Stimulated activated CD4-positive, alpha-beta T cell treated with anti-CD3 and anti-CD28 coated beads, Interleukin-12 subunit alpha, Interleukin-12 subunit beta, amount 100 ng/mL, for 24 hours (primary cell): ENCODE measurements around the gene SLC6A4.
"Not testable (repeated sequence)": the region's sequence is repeated elsewhere in the genome, so short reads cannot be mapped to it uniquely, and the experiment has no call there.

Experiments
- DNase-seq, 2 experiments: peaks; one replicate each; pipeline ENCODE4 v3.0.0-alpha.2; 2020; ENCODE audit warnings: low read depth in 2 of 2

The SLC6A4 gene

GRCh38 chr17:30238387-30239088 lies 3.0 kb upstream of the SLC6A4 start:
- no peak for DNase-seq

GRCh38 chr17:30238003-30238344 lies 2.5 kb upstream of the SLC6A4 start:
- no peak for DNase-seq

- DNase-seq = no peak
Measured at GRCh38 chr17:30237296-30238002, 2.0 kb upstream of the SLC6A4 start.

- DNase-seq = peak in 1 of 2 experiments; percentile 14
Measured at GRCh38 chr17:30236766-30237165, 1.3 kb upstream of the SLC6A4 start.

- no peak for DNase-seq
Measured at GRCh38 chr17:30236297-30236624, 764 bp upstream of the SLC6A4 start.

GRCh38 chr17:30234964-30235363 lies 533 bp downstream of the SLC6A4 start:
- no peak for DNase-seq

- no peak for DNase-seq
Measured at GRCh38 chr17:30234296-30234695, 1.2 kb downstream of the SLC6A4 start.

GRCh38 chr17:30232824-30233427 lies 2.6 kb downstream of the SLC6A4 start:
- DNase-seq = no peak

- DNase-seq = no peak
Measured at GRCh38 chr17:30232015-30232823, 3.3 kb downstream of the SLC6A4 start.

- no peak for DNase-seq
Measured at GRCh38 chr17:30230596-30231125, 4.8 kb downstream of the SLC6A4 start.

GRCh38 chr17:30230009-30230408 lies 5.5 kb downstream of the SLC6A4 start:
- not testable (repeated sequence) for DNase-seq

GRCh38 chr17:30229012-30229411 lies 6.5 kb downstream of the SLC6A4 start:
- no peak for DNase-seq

GRCh38 chr17:30228011-30228410 lies 7.5 kb downstream of the SLC6A4 start:
- DNase-seq = no peak

- no peak for DNase-seq
Measured at GRCh38 chr17:30226878-30227277, 8.6 kb downstream of the SLC6A4 start.

GRCh38 chr17:30225919-30226553 lies 9.5 kb downstream of the SLC6A4 start:
- no peak for DNase-seq

- no peak for DNase-seq
Measured at GRCh38 chr17:30225112-30225511, 10.4 kb downstream of the SLC6A4 start.

GRCh38 chr17:30224419-30224960 lies 11.0 kb downstream of the SLC6A4 start:
- no peak for DNase-seq

- DNase-seq = no peak
Measured at GRCh38 chr17:30222721-30223175, 12.7 kb downstream of the SLC6A4 start.

- DNase-seq = no peak
Measured at GRCh38 chr17:30222251-30222650, 13.2 kb downstream of the SLC6A4 start.

- DNase-seq = no peak
Measured at GRCh38 chr17:30221346-30221745, 14.2 kb downstream of the SLC6A4 start.

- no peak for DNase-seq
Measured at GRCh38 chr17:30220414-30220813, 15.1 kb downstream of the SLC6A4 start.
